Activated T-helper 17 cell treated with anti-CD3 and anti-CD28 coated beads, Interleukin-2, amount 50 U/mL, for 72 hours (primary cell): ENCODE measurements around the gene GNE. TPM values are rescaled to one million over a fixed set of nuclear protein-coding genes. Genes with fewer than 3 reads are reported as not detected.
A peak's percentile ranks its signal among the peaks of the same experiment; 100 is the strongest.
"Not testable (repeated sequence)": the region's sequence is repeated elsewhere in the genome, so short reads cannot be mapped to it uniquely, and the experiment has no call there.

Source experiments
- ATAC-seq: fragments of 150-1000 bp; cut with Tn5 transposase; replicated peaks from 2 replicates; pipeline ENCODE4 v1.10.0; 2021; ENCODE audit warnings: mild to moderate bottlenecking, moderate library complexity
- H3K27ac Mint-ChIP-seq: one replicate; pipeline ENCODE4 v1.8.0; 2022; ENCODE audit warnings: mixed read lengths
- H3K27me3 Mint-ChIP-seq: one replicate; pipeline ENCODE4 v1.8.0; 2022; ENCODE audit warnings: mixed read lengths
- H3K36me3 Mint-ChIP-seq: one replicate; pipeline ENCODE4 v1.8.0; 2022; ENCODE audit warnings: low read depth, mild to moderate bottlenecking, mixed read lengths
- H3K4me1 Mint-ChIP-seq: one replicate; pipeline ENCODE4 v1.8.0; 2022; ENCODE audit warnings: mixed read lengths
- H3K4me3 Mint-ChIP-seq: one replicate; pipeline ENCODE4 v1.8.0; 2022; ENCODE audit warnings: mild to moderate bottlenecking, mixed read lengths
- H3K9me3 Mint-ChIP-seq: one replicate; pipeline ENCODE4 v1.8.0; 2022; ENCODE audit warnings: mixed read lengths
- total RNA-seq, 2 donors: library from RNA; stranded (reverse); gene quantifications; one replicate each; pipeline ENCODE4 v1.2.3, GENCODE V29; 2022

GNE gene
- total RNA-seq, 2 donors from 2014 or later: 19.3 to 19.6 TPM

GRCh38 chr9:36177571-36177970 is 80.7 kb downstream of the GNE start:
- no peaks in the 10 kb centered on the region for H3K36me3 Mint-ChIP-seq
- H3K27ac Mint-ChIP-seq: peak overlapping the region; percentile 36
- H3K4me1 Mint-ChIP-seq: no peaks in the 10 kb centered on the region
- H3K4me3 Mint-ChIP-seq: no peak overlapping the region
- no peak for ATAC-seq
- no peaks in the 10 kb centered on the region for H3K9me3 Mint-ChIP-seq
- peaks cover 4% of the 10 kb centered on the region for H3K27me3 Mint-ChIP-seq

DNA sequence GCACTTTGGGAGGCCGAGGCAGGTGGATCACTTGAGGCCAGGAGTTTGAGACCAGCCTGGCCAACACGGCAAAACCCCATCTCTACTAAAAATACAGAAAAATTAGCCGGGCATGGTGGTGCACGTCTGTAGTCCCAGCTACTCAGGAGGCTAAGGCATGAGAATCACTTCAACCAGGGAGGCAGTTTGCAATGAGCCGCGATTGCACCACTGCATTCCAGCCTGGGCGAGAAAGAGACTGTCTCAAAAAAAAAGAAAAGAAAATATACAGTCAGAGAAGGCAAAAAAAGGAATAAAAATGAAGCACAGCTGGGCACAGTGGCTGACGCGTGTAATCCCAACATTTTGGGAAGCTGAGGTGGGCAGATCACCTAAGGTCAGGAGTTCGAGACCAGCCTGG is 81.8 kb downstream of the GNE start:
- ATAC-seq, H3K27ac Mint-ChIP-seq, H3K4me1 Mint-ChIP-seq, H3K27me3 Mint-ChIP-seq, H3K36me3 Mint-ChIP-seq, H3K9me3 Mint-ChIP-seq, H3K4me3 Mint-ChIP-seq: not testable (repeated sequence)

GRCh38 chr9:36175209-36175608 is 83.0 kb downstream of the GNE start:
- H3K36me3 Mint-ChIP-seq, H3K4me1 Mint-ChIP-seq, H3K4me3 Mint-ChIP-seq, ATAC-seq, H3K9me3 Mint-ChIP-seq, H3K27me3 Mint-ChIP-seq, H3K27ac Mint-ChIP-seq: not testable (repeated sequence)

DNA sequence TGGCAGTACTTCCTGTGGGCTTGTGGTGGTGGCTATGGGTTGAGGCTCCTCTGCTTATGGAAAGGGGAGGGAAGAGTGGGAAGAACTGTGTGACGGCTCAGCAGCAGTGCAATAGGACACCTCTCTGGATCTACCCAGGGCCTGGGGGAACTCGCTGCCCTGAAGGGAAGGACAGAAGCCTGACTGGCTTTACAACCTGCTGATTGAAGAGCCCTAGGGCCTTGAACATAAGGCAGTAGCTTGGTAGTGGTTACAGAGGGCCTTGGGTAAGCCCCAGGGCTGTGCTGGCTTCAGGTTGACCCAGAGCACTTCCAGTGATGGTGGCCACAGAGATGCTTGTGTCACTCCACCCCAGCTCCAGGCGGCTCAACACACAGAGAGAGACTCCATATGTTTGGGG is 83.5 kb downstream of the GNE start:
- H3K9me3 Mint-ChIP-seq: no peaks in the 10 kb centered on the region
- H3K27ac Mint-ChIP-seq: no peak overlapping the region
- H3K36me3 Mint-ChIP-seq: no peaks in the 10 kb centered on the region
- H3K27me3 Mint-ChIP-seq: peaks cover 4% of the 10 kb centered on the region
- H3K4me1 Mint-ChIP-seq: no peaks in the 10 kb centered on the region
- no peak for ATAC-seq
- no peak overlapping the region for H3K4me3 Mint-ChIP-seq

DNA sequence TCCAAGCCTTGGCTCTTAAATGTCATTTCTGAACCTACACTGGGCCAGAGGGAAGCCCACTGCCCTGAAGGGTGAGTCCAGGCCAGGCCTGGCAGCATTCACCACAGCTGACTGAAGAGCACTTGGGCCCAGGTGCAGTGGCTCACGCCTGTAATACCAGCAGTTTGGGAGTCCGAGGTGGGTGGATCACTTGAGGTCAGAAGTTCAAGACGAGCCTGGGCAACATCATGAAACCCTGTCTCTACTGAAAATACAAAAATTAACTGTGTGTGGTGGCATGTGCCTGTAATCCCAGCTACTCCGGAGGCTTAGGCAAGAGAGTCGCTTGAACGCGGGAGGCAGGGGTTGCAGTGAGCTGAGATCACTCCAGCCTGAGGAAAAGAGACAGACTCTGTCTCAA is 84.0 kb downstream of the GNE start:
- ATAC-seq: no peak
- H3K36me3 Mint-ChIP-seq: no peaks in the 10 kb centered on the region
- H3K4me3 Mint-ChIP-seq: no peak overlapping the region
- H3K27me3 Mint-ChIP-seq: peaks cover 4% of the 10 kb centered on the region
- H3K9me3 Mint-ChIP-seq: no peaks in the 10 kb centered on the region
- H3K27ac Mint-ChIP-seq: no peak overlapping the region
- H3K4me1 Mint-ChIP-seq: no peaks in the 10 kb centered on the region

DNA sequence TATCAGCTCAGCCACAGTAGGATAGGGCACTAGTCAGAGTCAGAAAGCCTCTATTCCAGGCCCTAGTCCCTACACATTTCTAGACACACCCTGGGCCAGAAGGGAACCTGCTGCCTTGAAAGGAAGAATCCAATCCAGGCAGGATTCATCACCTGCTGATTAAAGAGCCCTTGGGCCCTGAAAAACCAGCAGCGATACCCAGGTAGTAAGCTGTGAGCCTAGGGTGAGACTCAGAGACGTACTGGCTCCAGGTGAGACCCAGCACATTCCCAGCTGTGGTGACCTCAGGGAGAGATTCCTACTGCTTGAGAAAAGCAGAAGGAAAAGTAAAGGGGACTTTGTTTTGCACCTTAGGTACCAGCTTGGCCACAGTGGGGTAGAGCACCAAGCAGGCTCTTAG is 84.4 kb downstream of the GNE start:
- Mint-ChIP-seq H3K36me3 (no peaks in the 10 kb centered on the region), H3K9me3 (no peaks in the 10 kb centered on the region), H3K4me3 (no peak overlapping the region), H3K27me3 (peaks cover 4% of the 10 kb centered on the region), H3K4me1 (no peaks in the 10 kb centered on the region), H3K27ac (no peak overlapping the region)
- ATAC-seq: no peak

GRCh38 chr9:36170531-36170930 is 87.7 kb downstream of the GNE start:
- Mint-ChIP-seq H3K27ac (no peak overlapping the region), H3K4me3 (no peak overlapping the region), H3K9me3 (no peaks in the 10 kb centered on the region), H3K36me3 (no peaks in the 10 kb centered on the region), H3K4me1 (no peaks in the 10 kb centered on the region), H3K27me3 (peaks cover 4% of the 10 kb centered on the region)
- no peak for ATAC-seq

GRCh38 chr9:36169708-36170107 is 88.5 kb downstream of the GNE start:
- H3K4me1 Mint-ChIP-seq: no peaks in the 10 kb centered on the region
- no peak overlapping the region for H3K27ac Mint-ChIP-seq

DNA sequence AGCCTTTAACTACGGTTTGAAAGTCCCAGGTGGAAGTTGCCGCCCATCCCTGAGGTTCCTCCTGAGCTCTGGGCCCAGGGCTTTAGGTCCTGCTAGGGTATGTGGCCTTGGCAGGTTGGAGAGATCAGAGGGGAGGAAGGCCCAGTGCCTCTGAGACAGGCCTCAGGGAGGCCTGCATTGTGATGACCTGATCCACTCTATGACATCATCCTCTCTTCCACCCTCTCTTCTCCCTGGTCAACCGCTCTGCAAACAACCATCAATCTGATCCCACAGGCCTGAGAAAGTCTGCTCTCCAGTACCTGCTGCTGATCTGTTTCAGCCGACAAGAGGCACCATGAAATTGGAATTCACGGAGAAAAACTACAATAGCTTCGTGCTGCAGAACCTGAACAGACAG is 89.1 kb downstream of the GNE start, which contains the start of gene CCIN:
Gene CCIN, plus strand, starts transcription at position 223 of the 400 bp plus-strand sequence. Its CDS starts 115 bp downstream, at position 338.
- ATAC-seq: no peak
- H3K4me1 Mint-ChIP-seq: no peaks in the 10 kb centered on the region

More at GRCh38 chr9:36169708-36170107, 88.5 kb downstream of the GNE start:
- Mint-ChIP-seq H3K9me3 (no peaks in the 10 kb centered on the region), H3K27me3 (no peaks in the 10 kb centered on the region), H3K4me3 (no peak overlapping the region), H3K36me3 (no peaks in the 10 kb centered on the region)
- no peak for ATAC-seq

GRCh38 chr9:36166168-36166927 is 91.9 kb downstream of the GNE start:
- Mint-ChIP-seq H3K27ac (no peak overlapping the region), H3K36me3 (no peaks in the 10 kb centered on the region), H3K9me3 (no peaks in the 10 kb centered on the region), H3K4me3 (peak overlapping the region; percentile 74), H3K4me1 (peaks cover 2% of the 10 kb centered on the region), H3K27me3 (no peaks in the 10 kb centered on the region)
- ATAC-seq: peak; percentile 97

More for the DNA sequence above, 89.1 kb downstream of the GNE start, which contains the start of gene CCIN:
- H3K27ac Mint-ChIP-seq: no peak within 1 kb of the TSS
- H3K27me3 Mint-ChIP-seq: no peaks in the 10 kb centered on the region
- no peak within 1 kb of the TSS for H3K4me3 Mint-ChIP-seq
- no peaks in the 10 kb centered on the region for H3K9me3 Mint-ChIP-seq
- no peaks in the 10 kb centered on the region for H3K36me3 Mint-ChIP-seq

GRCh38 chr9:36165826-36166167 is 92.5 kb downstream of the GNE start:
- Mint-ChIP-seq H3K9me3 (no peaks in the 10 kb centered on the region), H3K36me3 (no peaks in the 10 kb centered on the region), H3K4me3 (peak overlapping the region; percentile 74), H3K27me3 (no peaks in the 10 kb centered on the region), H3K27ac (no peak overlapping the region), H3K4me1 (peaks cover 7% of the 10 kb centered on the region)
- ATAC-seq: no peak

DNA sequence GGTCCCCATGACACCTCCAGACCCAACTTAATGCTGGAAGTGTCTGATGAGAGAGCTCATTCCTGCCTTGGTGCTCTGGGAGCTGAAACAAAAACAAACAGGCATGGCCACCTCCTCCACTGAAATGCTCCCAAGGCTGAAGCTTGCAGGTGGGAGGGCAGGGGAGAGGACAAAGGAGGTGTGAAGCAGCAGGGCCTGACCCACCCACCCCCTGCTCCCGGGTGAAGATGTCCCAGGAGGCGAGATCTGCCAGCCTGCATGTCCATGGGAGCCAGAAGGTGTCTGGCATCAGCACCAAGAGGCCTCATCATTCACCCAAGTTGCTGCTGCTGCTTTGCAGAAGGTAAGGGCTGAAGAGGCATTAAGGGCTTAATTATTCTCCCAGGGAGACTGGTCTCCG is 93.3 kb downstream of the GNE start:
- H3K36me3 Mint-ChIP-seq: no peaks in the 10 kb centered on the region
- no peak overlapping the region for H3K27ac Mint-ChIP-seq
- H3K9me3 Mint-ChIP-seq: no peaks in the 10 kb centered on the region
- peak overlapping the region; percentile 74 for H3K4me3 Mint-ChIP-seq
- peaks cover 7% of the 10 kb centered on the region for H3K4me1 Mint-ChIP-seq
- no peak for ATAC-seq
- H3K27me3 Mint-ChIP-seq: no peaks in the 10 kb centered on the region

Other genes with a start within 250 kb of the GNE start
- gene RECK, start 221.5 kb downstream of the GNE start, total RNA-seq: 1 to 10 TPM; 4.2 to 5.4 TPM
- 10 to 100 TPM; 10.2 to 10.7 TPM for gene GLIPR2, start 121.7 kb downstream of the GNE start, total RNA-seq
- gene CCIN, start 89.1 kb downstream of the GNE start, total RNA-seq: not detected
- 100 to 1,000 TPM in 1 of 2 donors, 10 to 100 TPM in 1; 69.3 to 166 TPM for gene CLTA, start 67.5 kb downstream of the GNE start, total RNA-seq
- 10 to 100 TPM; 39.1 to 39.3 TPM for gene RNF38, start 141.8 kb upstream of the GNE start, total RNA-seq